Body of pancreas (tissue), 4 donors: ENCODE results near the gene ZNF747. TPM values are rescaled to one million over a fixed set of nuclear protein-coding genes. Genes with fewer than 3 reads are reported as not detected.
"Not testable (repeated sequence)": the region's sequence is repeated elsewhere in the genome, so short reads cannot be mapped to it uniquely, and the experiment has no call there.

Source experiments
- ATAC-seq: fragments of 150-250 bp; one replicate; pipeline ENCODE4 v1.9.1; 2016
- DNase-seq, 4 donors: peaks; one replicate each; pipeline ENCODE4 v3.0.0-alpha.2; 2019
- H3K27ac ChIP-seq, 4 donors: fragments of 200-600 bp; sonication (generic); 1 replicate in 3 of 4; 2 replicates in 1 of 4; pipeline versions ENCODE4 v1.5.1 to v1.6.1; 2016 to 2019; ENCODE audit warnings: mild to moderate bottlenecking in 1 of 4, mixed read lengths in 1 of 4, moderate library complexity in 1 of 4
- H3K27me3 ChIP-seq, 2 donors: fragments of 200-600 bp; sonication (generic); one replicate each; pipeline ENCODE4 v1.6.0; 2016; ENCODE audit warnings: mild to moderate bottlenecking in 1 of 2
- H3K36me3 ChIP-seq, 2 donors: fragments of 200-600 bp; sonication (generic); replicated peaks in 1 of 2; 2 replicates each; pipeline ENCODE4 v1.5.1; 2016; ENCODE audit warnings: low read depth in 2 of 2; ENCODE audit not compliant: insufficient read depth in 1 of 2
- H3K4me1 ChIP-seq: fragments of 200-600 bp; sonication (generic); one replicate; pipeline ENCODE4 v1.6.0; 2016
- H3K4me3 ChIP-seq, 2 donors: fragments of 200-600 bp; sonication (generic); 1 replicate in 1 of 2; 2 replicates in 1 of 2; pipeline ENCODE4 v1.5.1; 2016 to 2019
- H3K9me3 ChIP-seq, 3 donors: fragments of 200-600 bp; sonication (generic); 1 replicate in 2 of 3; 2 replicates in 1 of 3; pipeline ENCODE4 v1.5.1; 2016
- CTCF ChIP-seq, 7 experiments: fragments of 450-650 bp in 4 of 7; fragments of 200-600 bp in 3 of 7; sonication (generic) in 3 of 7; IDR thresholded peaks; one replicate each; pipeline ENCODE4 v1.5.1; 2016 to 2019; ENCODE audit warnings: antibody characterized with exemption in 7 of 7
- POLR2A ChIP-seq, 3 donors: fragments of 450-650 bp; IDR thresholded peaks; one replicate each; pipeline ENCODE4 v1.6.1; 2016; ENCODE audit warnings: antibody characterized with exemption in 3 of 3, mild to moderate bottlenecking in 2 of 3
- WGBS, 2 donors: methylation state at CpG; one replicate each; pipeline ENCODE4 v1.1.5; 2017; 5-methylcytosine and 5-hydroxymethylcytosine counted together
- intact Hi-C: fragments of 100-400 bp; cut with DNase I; formaldehyde crosslinking; loops from one replicate; pipeline ENCODE4 v1.15.1; 2023
- total RNA-seq, 2 donors: library from RNA; depleted of rRNA; stranded (reverse); fragments of >200 nt; gene quantifications; one replicate each; pipeline ENCODE4 v1.1.0, GENCODE V29; 2016

Gene ZNF747
- total RNA-seq, 2 donors from 2014 or later: 10.2 to 11.4 TPM

GRCh38 chr16:30541502-30542329 is 7.1 kb upstream of the ZNF747 start:
- DNase-seq (peak in 1 of 4 donors; percentile 28), ATAC-seq (peak; percentile 37)
- 33 to 36% methylated on average over 10 of the region's 10 CpGs for WGBS, 2 donors
- intact Hi-C loops: no loop called here
- H3K27me3 ChIP-seq: no peaks in the 10 kb centered on the region
- TF ChIP-seq CTCF (IDR thresholded peaks at IDR 0.05) (no peak), POLR2A (IDR thresholded peaks at IDR 0.05) (no peak)
- peak overlapping the region in 2 of 4 donors; percentile 4 to 42 for H3K27ac ChIP-seq
- no peaks in the 10 kb centered on the region for H3K9me3 ChIP-seq
- H3K36me3 ChIP-seq: no peaks in the 10 kb centered on the region
- H3K4me3 ChIP-seq: no peak overlapping the region
- peaks cover 31% of the 10 kb centered on the region for H3K4me1 ChIP-seq

GRCh38 chr16:30540916-30541464 is 6.3 kb upstream of the ZNF747 start:
- DNase-seq, H3K4me3 ChIP-seq, ATAC-seq, intact Hi-C loops, H3K27me3 ChIP-seq, H3K9me3 ChIP-seq, H3K36me3 ChIP-seq: not testable (repeated sequence)
- 42% methylated on average over 9 of the region's 9 CpGs for WGBS, 2 donors
- Histone ChIP-seq H3K4me1 (peaks cover 38% of the 10 kb centered on the region), H3K27ac (peak overlapping the region in 2 of 4 donors; percentile 4 to 42)

GRCh38 chr16:30539986-30540526 is 5.4 kb upstream of the ZNF747 start:
- ATAC-seq, H3K27me3 ChIP-seq, DNase-seq, H3K36me3 ChIP-seq, H3K4me3 ChIP-seq, intact Hi-C loops, H3K9me3 ChIP-seq: not testable (repeated sequence)
- peaks cover 45% of the 10 kb centered on the region for H3K4me1 ChIP-seq
- WGBS, 2 donors: 87 to 89% methylated on average over 4 to 13 of the region's 13 CpGs
- peak overlapping the region in 2 of 4 donors; percentile 18 to 32 for H3K27ac ChIP-seq

GRCh38 chr16:30539000-30539964 is 4.6 kb upstream of the ZNF747 start:
- ATAC-seq (no peak), DNase-seq (peak in 1 of 4 donors; percentile 30)
- peaks cover 45% of the 10 kb centered on the region for H3K4me1 ChIP-seq
- no peaks in the 10 kb centered on the region for H3K36me3 ChIP-seq
- H3K9me3 ChIP-seq: no peaks in the 10 kb centered on the region
- TF ChIP-seq CTCF (IDR thresholded peaks at IDR 0.05): no peak
- TF ChIP-seq POLR2A (IDR thresholded peaks at IDR 0.05): no peak
- intact Hi-C loops: no loop called here
- no peaks in the 10 kb centered on the region for H3K27me3 ChIP-seq
- peak overlapping the region in 2 of 4 donors; percentile 18 to 32 for H3K27ac ChIP-seq
- H3K4me3 ChIP-seq: no peak overlapping the region
- 65 to 78% methylated on average over 7 to 8 of the region's 8 CpGs for WGBS, 2 donors

GRCh38 chr16:30536391-30537024 is 1.9 kb upstream of the ZNF747 start:
- H3K27me3 ChIP-seq, DNase-seq, ATAC-seq, H3K36me3 ChIP-seq, H3K9me3 ChIP-seq, H3K4me3 ChIP-seq, intact Hi-C loops: not testable (repeated sequence)
- Histone ChIP-seq H3K4me1 (peaks cover 51% of the 10 kb centered on the region), H3K27ac (peak overlapping the region in 3 of 4 donors; percentile 96 to 98 (median 97))
- 88 to 89% methylated on average over 13 of the region's 13 CpGs for WGBS, 2 donors
